IMR-90 (cell line): ENCODE data around the gene NCF2. TPM values are rescaled to one million over a fixed set of nuclear protein-coding genes. Genes with fewer than 3 reads are reported as not detected.

Experiments used
- ATAC-seq: fragments of 200-7000 bp; cut with Tn5 transposase; 2 replicates; pipeline ENCODE4 v1.9.1; 2020; ENCODE audit warnings: low read depth, mild to moderate bottlenecking, moderate library complexity
- BruUV-seq: library from RNA; stranded (reverse); fragments of 400-500 nt; replicated peaks from 2 replicates; lab custom pipeline; 2021; lab: Mats Ljungman, UMichigan
- CTCF ChIA-PET: fragments of 300-600 bp; formaldehyde crosslinking; extraction: SDS; loops from one replicate; lab custom pipeline; 2021; ENCODE audit warnings: antibody characterized with exemption; lab: Yijun Ruan, JAX
- POLR2A ChIA-PET: fragments of 300-600 bp; sonication (Branson Sonifier 250); formaldehyde crosslinking; loops from one replicate; lab custom pipeline; 2022; ENCODE audit warnings: antibody characterized with exemption; ENCODE audit not compliant: unreplicated experiment; lab: Charles Lee
- DNase-seq: peaks from one replicate; pipeline ENCODE4 v3.0.0; 2013
- H2AFZ ChIP-seq: replicated peaks from 2 replicates; pipeline ENCODE3; 2013; ENCODE audit warnings: low read length, mild to moderate bottlenecking; ENCODE audit not compliant: poor library complexity
- H2AK5ac ChIP-seq: 2 replicates; pipeline ENCODE4 v1.6.1; 2013; ENCODE audit warnings: low read depth, low read length, inconsistent platforms
- H2AK9ac ChIP-seq: replicated peaks from 2 replicates; pipeline ENCODE3; 2013; ENCODE audit warnings: mild to moderate bottlenecking, low read depth, low read length, moderate library complexity; ENCODE audit not compliant: poor library complexity
- H2BK120ac ChIP-seq: 2 replicates; pipeline ENCODE4 v1.6.1; 2013; ENCODE audit warnings: low read depth, low read length, inconsistent platforms
- H2BK15ac ChIP-seq: 3 replicates; pipeline ENCODE4 v1.6.1; 2013; ENCODE audit warnings: low read depth, low read length, inconsistent platforms
- H2BK20ac ChIP-seq: 2 replicates; pipeline ENCODE4 v1.6.1; 2013; ENCODE audit warnings: low read depth, mild to moderate bottlenecking, inconsistent platforms, low read length, moderate library complexity
- H2BK5ac ChIP-seq: 2 replicates; pipeline ENCODE4 v1.6.1; 2013; ENCODE audit warnings: mild to moderate bottlenecking, low read depth, low read length, inconsistent platforms; ENCODE audit not compliant: poor library complexity, severe bottlenecking
- H3K14ac ChIP-seq: replicated peaks from 2 replicates; pipeline ENCODE4 v1.6.1; 2013; ENCODE audit warnings: low read depth, low read length, inconsistent platforms
- H3K18ac ChIP-seq: 2 replicates; pipeline ENCODE4 v1.6.1; 2013; ENCODE audit warnings: low read depth, low read length, control low read depth
- H3K23ac ChIP-seq: 2 replicates; pipeline ENCODE4 v1.6.1; 2013; ENCODE audit warnings: low read depth, low read length, inconsistent platforms
- H3K27ac ChIP-seq: 2 replicates; pipeline ENCODE4 v1.5.1; 2013; ENCODE audit warnings: mild to moderate bottlenecking, control low read depth, low read length; ENCODE audit not compliant: insufficient read depth
- H3K27me3 ChIP-seq: 2 replicates; pipeline ENCODE4 v1.6.1; 2013; ENCODE audit warnings: low read length; ENCODE audit not compliant: control insufficient read depth, insufficient read depth
- H3K36me3 ChIP-seq: 2 replicates; pipeline ENCODE4 v1.6.1; 2013; ENCODE audit warnings: low read length, mixed read lengths; ENCODE audit not compliant: control insufficient read depth, insufficient read depth
- H3K4ac ChIP-seq: 2 replicates; pipeline ENCODE4 v1.6.1; 2013; ENCODE audit warnings: low read depth, low read length, inconsistent platforms
- H3K4me1 ChIP-seq: 2 replicates; pipeline ENCODE4 v1.6.1; 2013; ENCODE audit warnings: low read length, mixed read lengths; ENCODE audit not compliant: control insufficient read depth, insufficient read depth
- H3K4me2 ChIP-seq: 2 replicates; pipeline ENCODE4 v1.6.1; 2013; ENCODE audit warnings: low read depth, mild to moderate bottlenecking, control low read depth, low read length, moderate library complexity
- H3K4me3 ChIP-seq: 2 replicates; pipeline ENCODE4 v1.5.1; 2013; ENCODE audit warnings: low read depth, mild to moderate bottlenecking, control low read depth, low read length, moderate library complexity; ENCODE audit not compliant: insufficient read depth
- H3K56ac ChIP-seq: 2 replicates; pipeline ENCODE4 v1.6.1; 2013; ENCODE audit warnings: low read length, inconsistent platforms; ENCODE audit not compliant: insufficient read depth; ENCODE audit errors: extremely low read depth
- H3K79me1 ChIP-seq, 2 experiments: 2 replicates each; pipeline ENCODE4 v1.6.1; 2013; ENCODE audit warnings: low read length in 2 of 2, inconsistent platforms in 1 of 2, low read depth in 1 of 2
- H3K9ac ChIP-seq: 2 replicates; pipeline ENCODE4 v1.6.1; 2013; ENCODE audit warnings: low read depth, low read length, control low read depth
- H3K9me1 ChIP-seq: 2 replicates; pipeline ENCODE4 v1.6.1; 2013; ENCODE audit warnings: low read length, inconsistent platforms; ENCODE audit not compliant: insufficient read depth
- H3K9me3 ChIP-seq: 2 replicates; pipeline ENCODE4 v1.6.1; 2013; ENCODE audit warnings: low read length; ENCODE audit not compliant: control insufficient read depth, insufficient read depth
- H4K20me1 ChIP-seq: 2 replicates; pipeline ENCODE4 v1.6.1; 2013; ENCODE audit warnings: low read length, inconsistent platforms; ENCODE audit not compliant: insufficient read depth
- H4K5ac ChIP-seq: 2 replicates; pipeline ENCODE4 v1.6.1; 2013; ENCODE audit warnings: mild to moderate bottlenecking, low read depth, low read length, control low read depth
- H4K8ac ChIP-seq, 2 experiments: 2 replicates each; pipeline ENCODE4 v1.6.1; 2013; ENCODE audit warnings: low read depth in 2 of 2, low read length in 2 of 2, control low read depth in 1 of 2, inconsistent platforms in 1 of 2
- H4K91ac ChIP-seq: 2 replicates; pipeline ENCODE4 v1.6.1; 2013; ENCODE audit warnings: low read depth, low read length, inconsistent platforms; ENCODE audit not compliant: insufficient read depth
- BHLHE40 ChIP-seq: fragments of 150-350 bp; IDR thresholded peaks from 2 replicates; pipeline ENCODE4 v1.6.1; 2016; ENCODE audit warnings: mild to moderate bottlenecking, low read depth, low read length
- CEBPB ChIP-seq: IDR thresholded peaks from 2 replicates; pipeline ENCODE4 v1.6.1; 2012; ENCODE audit warnings: low read depth, low read length, improper control_type of control experiment
- WGBS, 2 experiments: methylation state at CpG; one replicate each; pipeline versions ENCODE4 v1.1.5 to v1.1.7; 2013; ENCODE audit warnings: missing lambda C conversion rate in 2 of 2; ENCODE audit not compliant: insufficient read length in 1 of 2; ENCODE audit errors: extremely low coverage in 2 of 2; 5-methylcytosine and 5-hydroxymethylcytosine counted together
- dilution Hi-C: fragments of 300-500 bp; cut with HindIII; formaldehyde crosslinking; loops from one replicate; pipeline ENCODE4 v1.14.3; 2018; ENCODE audit warnings: low sequenced_read_pairs; ENCODE audit not compliant: unreplicated experiment
- in situ Hi-C: fragments of 300-500 bp; cut with MboI; formaldehyde crosslinking; loops from 3 replicates; pipeline ENCODE4 v1.14.3; 2019; ENCODE audit warnings: low sequenced_read_pairs, inconsistent platforms, mixed read lengths
- intact Hi-C: fragments of 100-400 bp; cut with micrococcal nuclease; formaldehyde crosslinking; loops from 2 replicates; pipeline ENCODE4 v1.10.0; 2022
- polyA plus RNA-seq, 3 experiments: library from polyadenylated mRNA; depleted of rRNA; stranded (reverse); fragments of >200 nt; gene quantifications; 2 replicates each; pipeline ENCODE4 v1.2.3, GENCODE V29; 2012; ENCODE audit warnings: low replicate concordance in 1 of 3
- total RNA-seq: library from RNA; depleted of rRNA; stranded (reverse); fragments of >200 nt; gene quantifications from 2 replicates; pipeline ENCODE4 v1.2.3, GENCODE V29; 2012

NCF2 gene
- total and polyA plus RNA-seq, 2 of the 4 experiments (the other 2 are of a cell fraction), result 3.2 to 4.2 TPM

DNA sequence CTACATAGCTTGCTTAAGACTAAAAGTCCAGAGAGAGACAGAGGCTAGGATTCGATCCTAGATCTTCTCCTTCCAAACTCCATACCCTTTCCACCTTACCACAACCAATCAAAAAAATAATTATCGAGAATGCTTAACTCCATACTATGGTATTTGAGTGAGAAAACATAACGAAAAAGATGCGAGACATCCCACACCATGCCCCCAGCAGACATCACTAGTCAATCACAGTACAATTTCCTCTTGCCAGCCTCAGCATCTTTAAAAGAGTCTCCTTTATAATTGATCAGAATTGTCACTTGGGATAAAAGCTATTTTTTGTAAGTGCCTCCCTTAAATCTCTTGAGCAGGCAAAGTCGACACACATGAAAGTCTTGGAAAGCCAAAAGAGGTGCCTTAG, 875 bp downstream of the NCF2 start:
- Histone ChIP-seq H3K56ac (no peak overlapping the region), H2BK120ac (no peak overlapping the region), H3K27ac (no peak overlapping the region), H3K4ac (no peak overlapping the region), H2AFZ (no peak overlapping the region), H3K14ac (no peak overlapping the region), H3K23ac (no peak overlapping the region), H2AK5ac (no peak overlapping the region), H4K5ac (no peak overlapping the region), H3K9me1 (peaks cover 3% of the 10 kb centered on the region; the same call in 1 of the 2 replicates), H2AK9ac (no peak overlapping the region), H2BK20ac (no peak overlapping the region), H3K18ac (no peak overlapping the region), H3K9ac (no peak overlapping the region), H3K9me3 (no peaks in the 10 kb centered on the region), H4K91ac (no peak overlapping the region), H4K20me1 (no peaks in the 10 kb centered on the region), H2BK15ac (no peak overlapping the region), H3K27me3 (no peaks in the 10 kb centered on the region), H2BK5ac (no peak overlapping the region), H3K4me1 (0 out of 2 replicates have a peak, but pooled peaks cover 2% of the 10 kb centered on the region), H3K4me2 (no peak overlapping the region), H3K4me3 (no peak overlapping the region), H3K79me1 (no peaks in the 10 kb centered on the region), H4K8ac (no peak overlapping the region), H3K36me3 (no peaks in the 10 kb centered on the region)
- TF ChIP-seq BHLHE40, result no peak
- TF ChIP-seq CEBPB, result no peak
- dilution Hi-C loops, result no loop called here
- DNase-seq (no peak), ATAC-seq (no peak)
- 100% methylated on average over 1 of the region's 5 CpGs; no CpG with 5 or more reads in 1 of the 2 experiments for WGBS, 2 experiments
- ChIA-PET CTCF (no interaction called here), POLR2A (no interaction called here)
- in situ Hi-C loops, result no loop called here
- intact Hi-C loops, result no loop called here
- no TSS peak for BruUV-seq
